ENCODE data around the gene COX19. TPM values are rescaled to one million over a fixed set of nuclear protein-coding genes. Genes with fewer than 3 reads are reported as not detected.

COX19 gene
- total and polyA plus RNA-seq, 2 of the 13 experiments (the other 11 are each of a cell fraction or from before 2014, with no cell fraction given) = 11.5 to 21.7 TPM

DNA sequence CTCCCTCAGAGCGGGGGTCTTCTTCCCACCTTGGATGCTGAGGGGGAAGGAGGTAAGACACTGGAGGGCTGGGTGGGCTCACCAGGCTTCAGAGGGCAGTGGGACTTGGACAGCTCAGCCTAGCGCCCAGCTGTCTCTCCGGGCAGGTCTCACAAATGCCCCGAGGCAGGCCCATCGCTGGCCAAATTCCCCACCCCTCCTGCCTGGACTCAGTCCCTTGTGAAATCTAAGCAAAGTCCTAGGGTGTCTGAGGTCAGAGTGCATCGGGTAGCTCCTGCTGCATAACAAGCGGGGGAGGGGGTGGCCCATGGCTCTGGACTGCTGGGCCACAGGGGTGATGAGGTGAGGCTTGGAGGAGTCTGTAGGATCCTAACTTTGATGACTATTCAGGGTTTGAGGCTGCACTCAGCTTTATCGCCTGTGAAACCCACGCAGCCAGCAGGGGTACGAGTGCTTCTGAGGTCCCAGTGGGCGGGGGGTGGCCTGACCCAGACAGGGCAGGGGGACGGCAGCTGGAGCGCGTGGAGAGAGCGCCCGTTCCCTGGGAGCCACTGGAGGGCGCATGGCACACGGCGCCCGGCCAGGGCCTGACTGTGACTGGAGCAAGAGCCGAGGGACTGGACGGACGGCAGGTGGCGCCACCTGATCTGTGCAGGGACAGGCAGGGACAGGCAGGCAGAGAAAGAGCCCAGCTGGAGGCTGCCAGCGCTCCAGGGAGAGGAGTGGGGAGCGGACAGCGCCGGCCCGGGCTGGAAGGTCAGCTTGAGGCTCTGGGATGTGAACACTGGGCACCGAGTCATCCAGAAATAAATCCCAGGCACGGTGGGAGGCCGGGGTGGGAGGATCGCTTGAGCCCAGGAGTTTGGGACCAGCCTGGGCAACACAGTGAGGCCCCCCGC, 17.6 kb upstream of the COX19 start (continued):
- TF ChIP-seq, protein P1, sequence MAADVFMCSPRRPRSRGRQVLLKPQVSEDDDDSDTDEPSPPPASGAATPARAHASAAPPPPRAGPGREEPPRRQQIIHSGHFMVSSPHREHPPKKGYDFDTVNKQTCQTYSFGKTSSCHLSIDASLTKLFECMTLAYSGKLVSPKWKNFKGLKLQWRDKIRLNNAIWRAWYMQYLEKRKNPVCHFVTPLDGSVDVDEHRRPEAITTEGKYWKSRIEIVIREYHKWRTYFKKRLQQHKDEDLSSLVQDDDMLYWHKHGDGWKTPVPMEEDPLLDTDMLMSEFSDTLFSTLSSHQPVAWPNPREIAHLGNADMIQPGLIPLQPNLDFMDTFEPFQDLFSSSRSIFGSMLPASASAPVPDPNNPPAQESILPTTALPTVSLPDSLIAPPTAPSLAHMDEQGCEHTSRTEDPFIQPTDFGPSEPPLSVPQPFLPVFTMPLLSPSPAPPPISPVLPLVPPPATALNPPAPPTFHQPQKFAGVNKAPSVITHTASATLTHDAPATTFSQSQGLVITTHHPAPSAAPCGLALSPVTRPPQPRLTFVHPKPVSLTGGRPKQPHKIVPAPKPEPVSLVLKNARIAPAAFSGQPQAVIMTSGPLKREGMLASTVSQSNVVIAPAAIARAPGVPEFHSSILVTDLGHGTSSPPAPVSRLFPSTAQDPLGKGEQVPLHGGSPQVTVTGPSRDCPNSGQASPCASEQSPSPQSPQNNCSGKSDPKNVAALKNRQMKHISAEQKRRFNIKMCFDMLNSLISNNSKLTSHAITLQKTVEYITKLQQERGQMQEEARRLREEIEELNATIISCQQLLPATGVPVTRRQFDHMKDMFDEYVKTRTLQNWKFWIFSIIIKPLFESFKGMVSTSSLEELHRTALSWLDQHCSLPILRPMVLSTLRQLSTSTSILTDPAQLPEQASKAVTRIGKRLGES (CRISPR knock-in tag; IDR thresholded peaks at IDR 0.05; ENCODE audit: borderline replicate concordance) = no peak
- peak; percentile 23; the same call in 1 of the 2 replicates for TF ChIP-seq ZNF329 (CRISPR knock-in tag; IDR thresholded peaks at IDR 0.05; ENCODE audit: low read depth)
- TF ChIP-seq ZNF781 (CRISPR knock-in tag; IDR thresholded peaks at IDR 0.05; ENCODE audit: borderline replicate concordance, not compliant biosample characterization) = no peak
- no peak for TF ChIP-seq POLR2AphosphoS2 (IDR thresholded peaks at IDR 0.05; ENCODE audit: low read depth, low read length)
- TF ChIP-seq GABPB1 (CRISPR knock-in tag; IDR thresholded peaks at IDR 0.05) = peak; percentile 78
- TF ChIP-seq, protein P2, sequence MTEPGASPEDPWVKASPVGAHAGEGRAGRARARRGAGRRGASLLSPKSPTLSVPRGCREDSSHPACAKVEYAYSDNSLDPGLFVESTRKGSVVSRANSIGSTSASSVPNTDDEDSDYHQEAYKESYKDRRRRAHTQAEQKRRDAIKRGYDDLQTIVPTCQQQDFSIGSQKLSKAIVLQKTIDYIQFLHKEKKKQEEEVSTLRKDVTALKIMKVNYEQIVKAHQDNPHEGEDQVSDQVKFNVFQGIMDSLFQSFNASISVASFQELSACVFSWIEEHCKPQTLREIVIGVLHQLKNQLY (CRISPR knock-in tag; IDR thresholded peaks at IDR 0.05) = no peak
- TF ChIP-seq CC2D1A (CRISPR knock-in tag; IDR thresholded peaks at IDR 0.05) = no peak
- TF ChIP-seq KDM6A (CRISPR knock-in tag; IDR thresholded peaks at IDR 0.05; ENCODE audit: low read depth) = no peak; the same call in 1 of the 2 replicates
- TF ChIP-seq HCFC1 (IDR thresholded peaks at IDR 0.05; ENCODE audit: low read depth, low read length) = peak; percentile 29; the same call in 1 of the 2 replicates
- TF ChIP-seq, protein P3, sequence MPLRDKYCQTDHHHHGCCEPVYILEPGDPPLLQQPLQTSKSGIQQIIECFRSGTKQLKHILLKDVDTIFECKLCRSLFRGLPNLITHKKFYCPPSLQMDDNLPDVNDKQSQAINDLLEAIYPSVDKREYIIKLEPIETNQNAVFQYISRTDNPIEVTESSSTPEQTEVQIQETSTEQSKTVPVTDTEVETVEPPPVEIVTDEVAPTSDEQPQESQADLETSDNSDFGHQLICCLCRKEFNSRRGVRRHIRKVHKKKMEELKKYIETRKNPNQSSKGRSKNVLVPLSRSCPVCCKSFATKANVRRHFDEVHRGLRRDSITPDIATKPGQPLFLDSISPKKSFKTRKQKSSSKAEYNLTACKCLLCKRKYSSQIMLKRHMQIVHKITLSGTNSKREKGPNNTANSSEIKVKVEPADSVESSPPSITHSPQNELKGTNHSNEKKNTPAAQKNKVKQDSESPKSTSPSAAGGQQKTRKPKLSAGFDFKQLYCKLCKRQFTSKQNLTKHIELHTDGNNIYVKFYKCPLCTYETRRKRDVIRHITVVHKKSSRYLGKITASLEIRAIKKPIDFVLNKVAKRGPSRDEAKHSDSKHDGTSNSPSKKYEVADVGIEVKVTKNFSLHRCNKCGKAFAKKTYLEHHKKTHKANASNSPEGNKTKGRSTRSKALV (CRISPR knock-in tag; IDR thresholded peaks at IDR 0.05) = peak; percentile 84; the same call in 1 of the 2 replicates
- TF ChIP-seq ZNF33A (CRISPR knock-in tag; IDR thresholded peaks at IDR 0.05; ENCODE audit: borderline replicate concordance) = no peak
- peak; percentile 22; the same call in 1 of the 2 replicates for TF ChIP-seq PRMT3 (CRISPR knock-in tag; IDR thresholded peaks at IDR 0.05; ENCODE audit: borderline replicate concordance, low read depth)
- no peak for TF ChIP-seq ZFP36 (IDR thresholded peaks at IDR 0.05; ENCODE audit: borderline replicate concordance, low read depth, low read length, partially characterized antibody)
- TF ChIP-seq, protein P4, sequence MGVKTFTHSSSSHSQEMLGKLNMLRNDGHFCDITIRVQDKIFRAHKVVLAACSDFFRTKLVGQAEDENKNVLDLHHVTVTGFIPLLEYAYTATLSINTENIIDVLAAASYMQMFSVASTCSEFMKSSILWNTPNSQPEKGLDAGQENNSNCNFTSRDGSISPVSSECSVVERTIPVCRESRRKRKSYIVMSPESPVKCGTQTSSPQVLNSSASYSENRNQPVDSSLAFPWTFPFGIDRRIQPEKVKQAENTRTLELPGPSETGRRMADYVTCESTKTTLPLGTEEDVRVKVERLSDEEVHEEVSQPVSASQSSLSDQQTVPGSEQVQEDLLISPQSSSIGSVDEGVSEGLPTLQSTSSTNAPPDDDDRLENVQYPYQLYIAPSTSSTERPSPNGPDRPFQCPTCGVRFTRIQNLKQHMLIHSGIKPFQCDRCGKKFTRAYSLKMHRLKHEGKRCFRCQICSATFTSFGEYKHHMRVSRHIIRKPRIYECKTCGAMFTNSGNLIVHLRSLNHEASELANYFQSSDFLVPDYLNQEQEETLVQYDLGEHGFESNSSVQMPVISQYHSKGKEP (CRISPR knock-in tag; IDR thresholded peaks at IDR 0.05) = 0 out of 2 replicates have a peak, but pooled peaks have one; percentile 31
- no peak for TF ChIP-seq ZNF879 (CRISPR knock-in tag; IDR thresholded peaks at IDR 0.05)
- peak; percentile 18; the same call in 1 of the 2 replicates for TF ChIP-seq ZNF552 (CRISPR knock-in tag; IDR thresholded peaks at IDR 0.05; ENCODE audit: borderline replicate concordance)
- peak; percentile 92 for TF ChIP-seq ZNF383 (CRISPR knock-in tag; IDR thresholded peaks at IDR 0.05; ENCODE audit: borderline replicate concordance)
- peak; percentile 74 for TF ChIP-seq KDM1A (CRISPR knock-in tag; IDR thresholded peaks at IDR 0.05)
- no peak for TF ChIP-seq MBNL3 (CRISPR knock-in tag; conservative IDR thresholded peaks at IDR 0.05)
